ENCODE results near the gene MTERF4. TPM values are rescaled to one million over a fixed set of nuclear protein-coding genes. Genes with fewer than 3 reads are reported as not detected.

MTERF4 gene
- total RNA-seq, 4 donors from 2014 or later: 26.9 to 39.1 (median 34.5) TPM

DNA sequence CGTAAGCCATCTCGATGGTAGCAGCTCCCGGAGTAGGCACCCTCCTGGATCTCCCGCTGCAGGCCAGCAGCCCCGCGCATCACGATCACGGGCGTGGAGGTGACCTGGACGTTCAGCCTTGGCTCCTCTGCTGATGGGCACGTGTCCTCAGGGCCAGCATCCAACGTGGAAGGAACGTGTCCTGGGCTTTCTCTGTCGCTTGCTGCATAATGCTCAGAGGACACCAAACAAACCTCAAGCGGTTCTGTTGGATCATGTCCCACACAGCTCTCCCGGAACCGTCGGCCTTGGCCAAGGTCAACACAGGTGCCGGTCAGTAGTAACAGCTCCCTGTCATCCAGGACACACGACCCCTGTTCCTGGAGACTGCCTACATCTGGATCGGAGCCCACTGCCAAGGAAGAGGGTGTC lies 24.1 kb upstream of the MTERF4 start:
- ATAC-seq (ENCODE audit: low FRiP score) (no peak), DNase-seq (ENCODE audit: low spot score) (no peak)
- TF ChIP-seq, protein P1, sequence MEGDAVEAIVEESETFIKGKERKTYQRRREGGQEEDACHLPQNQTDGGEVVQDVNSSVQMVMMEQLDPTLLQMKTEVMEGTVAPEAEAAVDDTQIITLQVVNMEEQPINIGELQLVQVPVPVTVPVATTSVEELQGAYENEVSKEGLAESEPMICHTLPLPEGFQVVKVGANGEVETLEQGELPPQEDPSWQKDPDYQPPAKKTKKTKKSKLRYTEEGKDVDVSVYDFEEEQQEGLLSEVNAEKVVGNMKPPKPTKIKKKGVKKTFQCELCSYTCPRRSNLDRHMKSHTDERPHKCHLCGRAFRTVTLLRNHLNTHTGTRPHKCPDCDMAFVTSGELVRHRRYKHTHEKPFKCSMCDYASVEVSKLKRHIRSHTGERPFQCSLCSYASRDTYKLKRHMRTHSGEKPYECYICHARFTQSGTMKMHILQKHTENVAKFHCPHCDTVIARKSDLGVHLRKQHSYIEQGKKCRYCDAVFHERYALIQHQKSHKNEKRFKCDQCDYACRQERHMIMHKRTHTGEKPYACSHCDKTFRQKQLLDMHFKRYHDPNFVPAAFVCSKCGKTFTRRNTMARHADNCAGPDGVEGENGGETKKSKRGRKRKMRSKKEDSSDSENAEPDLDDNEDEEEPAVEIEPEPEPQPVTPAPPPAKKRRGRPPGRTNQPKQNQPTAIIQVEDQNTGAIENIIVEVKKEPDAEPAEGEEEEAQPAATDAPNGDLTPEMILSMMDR (IDR thresholded peaks at IDR 0.05): no peak

DNA sequence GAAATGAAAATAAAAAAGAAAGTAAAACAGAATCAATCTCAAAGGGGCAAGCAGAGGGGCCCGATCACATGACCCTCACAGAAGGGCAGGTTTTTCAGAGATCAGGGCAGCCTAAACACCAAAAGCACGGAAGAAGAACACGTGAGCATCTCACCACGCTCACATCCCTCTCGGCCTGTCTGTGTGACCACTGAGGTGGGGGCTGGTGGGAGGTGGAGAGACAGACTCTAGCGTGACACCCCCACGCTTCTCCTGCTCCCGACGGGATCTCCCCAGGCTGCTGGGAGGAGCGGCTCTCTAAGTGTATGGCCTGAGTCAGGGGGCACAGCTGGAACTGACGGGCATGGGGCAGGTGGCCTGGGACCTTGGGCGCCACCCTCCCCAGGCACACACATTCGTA lies 23.5 kb upstream of the MTERF4 start:
- DNase-seq (ENCODE audit: low spot score): no peak

DNA sequence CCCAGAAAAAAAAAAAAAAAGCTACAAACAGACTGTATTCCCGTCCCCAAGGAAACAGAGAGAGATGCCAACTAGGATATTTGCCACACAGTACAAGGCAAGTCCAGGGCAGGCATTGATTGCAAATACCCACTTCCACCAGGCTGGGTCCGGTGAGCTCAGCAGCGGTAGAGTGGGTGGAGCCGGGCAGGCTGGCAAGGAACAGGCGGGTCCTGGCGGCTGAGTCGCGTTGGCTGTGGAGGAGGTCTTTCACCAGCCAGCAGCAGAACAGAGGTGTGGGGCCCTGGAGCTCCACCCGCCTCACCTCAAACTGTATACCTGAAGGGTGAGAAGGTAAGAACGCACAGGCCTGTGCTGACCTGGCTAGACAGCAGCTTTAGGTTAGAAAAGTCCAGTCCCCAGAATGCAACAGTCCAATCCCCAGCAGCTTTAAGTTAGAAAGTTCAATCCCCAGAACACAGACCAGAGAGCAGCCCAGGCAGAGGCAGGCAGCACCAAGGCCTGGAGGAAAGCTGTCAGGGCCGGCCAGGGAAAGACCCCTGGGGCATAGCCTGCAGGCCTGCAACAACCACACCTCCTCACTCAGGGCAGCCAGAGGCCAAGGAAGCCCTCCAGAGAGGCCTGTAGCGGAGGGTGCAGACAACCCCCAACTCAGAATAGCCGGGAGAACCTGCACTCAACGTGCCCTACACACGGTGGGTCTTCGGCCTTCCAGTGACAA lies 21.9 kb upstream of the MTERF4 start:
- ATAC-seq (ENCODE audit: low FRiP score) (peak; percentile 47), DNase-seq (ENCODE audit: low spot score) (no peak)
- TF ChIP-seq, protein P1 (IDR thresholded peaks at IDR 0.05): no peak

More for the DNA sequence above, 23.5 kb upstream of the MTERF4 start:
- no peak for ATAC-seq (ENCODE audit: low FRiP score)
- TF ChIP-seq, protein P1 (IDR thresholded peaks at IDR 0.05): no peak

DNA sequence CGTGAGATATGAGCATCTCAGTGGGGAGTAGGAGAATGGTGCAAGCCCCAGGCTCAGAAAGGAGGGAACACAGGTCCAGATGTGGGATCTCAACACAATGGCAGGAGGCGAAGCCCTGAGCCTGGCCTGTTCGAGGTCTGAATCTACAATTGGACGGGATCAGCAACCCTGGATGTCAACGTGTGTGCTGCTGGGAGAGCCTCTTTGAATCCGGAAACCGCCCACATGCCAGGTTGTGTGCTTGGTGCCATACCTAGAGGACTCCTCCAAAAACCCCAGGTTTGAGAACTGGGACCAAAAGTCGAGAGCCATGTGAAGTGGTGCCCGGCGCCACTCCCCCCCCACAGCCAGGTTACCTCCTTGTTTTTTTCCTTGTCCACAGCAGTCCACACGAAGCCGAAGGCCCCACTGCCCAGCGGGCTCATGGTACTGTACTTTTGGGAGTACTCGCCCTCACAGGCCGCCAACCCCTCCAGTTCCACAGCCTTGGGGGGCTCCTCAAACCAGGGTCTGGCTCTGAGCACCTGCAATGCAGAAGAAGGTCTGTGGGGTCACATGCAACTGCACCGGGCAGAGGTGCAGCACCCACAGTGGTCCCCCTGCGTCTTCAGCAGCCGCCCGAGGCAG lies 20.4 kb upstream of the MTERF4 start:
- ATAC-seq (ENCODE audit: low FRiP score) (no peak), DNase-seq (ENCODE audit: low spot score) (no peak)
- TF ChIP-seq, protein P1 (IDR thresholded peaks at IDR 0.05): no peak

DNA sequence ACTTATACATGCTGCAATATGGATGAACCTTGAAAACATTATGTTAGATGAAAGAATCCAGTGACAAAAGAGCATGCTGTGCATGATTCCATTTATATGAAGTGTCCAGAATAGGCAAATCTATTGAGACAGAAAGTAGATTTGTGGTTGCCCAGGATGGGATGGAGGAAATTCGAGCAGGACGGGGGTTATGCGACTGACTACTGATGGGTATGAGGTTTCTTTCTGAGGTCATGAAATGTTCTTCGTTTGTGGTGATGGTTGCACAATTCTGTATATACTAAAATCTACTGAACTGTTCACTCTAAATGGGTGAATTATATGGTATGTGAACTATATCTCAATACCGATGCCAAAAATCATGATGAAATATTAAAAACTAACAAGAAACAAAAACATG lies 18.9 kb upstream of the MTERF4 start:
- ATAC-seq (ENCODE audit: low FRiP score) (no peak), DNase-seq (ENCODE audit: low spot score) (no peak)
- TF ChIP-seq, protein P1 (IDR thresholded peaks at IDR 0.05): no peak

DNA sequence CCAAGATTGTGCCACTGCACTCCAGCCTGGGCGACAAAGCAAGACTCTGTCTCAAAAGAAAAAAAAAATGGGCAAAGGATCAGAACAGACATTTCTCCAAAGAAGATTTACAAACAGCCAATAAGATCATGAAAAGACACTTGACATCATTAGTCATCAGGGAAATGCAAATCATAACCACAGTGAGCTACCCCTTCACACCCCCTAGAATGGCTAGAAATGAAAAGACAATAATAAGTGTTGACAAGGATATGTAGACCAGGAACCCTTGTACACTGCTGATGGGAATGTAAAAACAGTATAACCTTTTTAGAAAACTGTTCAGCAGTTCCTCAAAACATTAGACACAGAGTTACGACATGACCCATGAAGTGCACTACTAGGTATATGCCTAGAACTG lies 18.4 kb upstream of the MTERF4 start:
- ATAC-seq (ENCODE audit: low FRiP score): no peak
- DNase-seq (ENCODE audit: low spot score): no peak
- TF ChIP-seq, protein P1 (IDR thresholded peaks at IDR 0.05): no peak

Measured in omental fat pad (tissue), 4 donors.